ENCODE data around the gene LRRTM4. TPM values are rescaled to one million over a fixed set of nuclear protein-coding genes. Genes with fewer than 3 reads are reported as not detected.

The LRRTM4 gene
- total RNA-seq, 1 donor from 2014 or later: not detected

GRCh38 chr2:77519888-77520506 is 2.2 kb downstream of the LRRTM4 start:
- POLR2A ChIA-PET: no interaction called here
- Mint-ChIP-seq H3K27me3 (no peaks in the 10 kb centered on the region), H3K27ac (no peak overlapping the region), H3K36me3 (ENCODE audit: low read depth) (no peaks in the 10 kb centered on the region), H3K9me3 (no peaks in the 10 kb centered on the region), H3K4me3 (no peak overlapping the region), H3K4me1 (no peaks in the 10 kb centered on the region)
- DNase-seq (no peak), ATAC-seq (ENCODE audit: low read depth) (no peak)
- TF ChIP-seq CTCF (IDR thresholded peaks at IDR 0.05): no peak
- intact Hi-C loops (cut with micrococcal nuclease): no loop called here
- CTCF ChIA-PET: no interaction called here

- no peak for TF ChIP-seq CTCF (IDR thresholded peaks at IDR 0.05)
- H3K36me3 Mint-ChIP-seq (ENCODE audit: low read depth): no peaks in the 10 kb centered on the region
- no peaks in the 10 kb centered on the region for H3K9me3 Mint-ChIP-seq
- H3K27ac Mint-ChIP-seq: no peak overlapping the region
- no peaks in the 10 kb centered on the region for H3K27me3 Mint-ChIP-seq
- ChIA-PET POLR2A (no interaction called here), CTCF (no interaction called here)
- ATAC-seq (ENCODE audit: low read depth) (no peak), DNase-seq (no peak)
- H3K4me1 Mint-ChIP-seq: no peaks in the 10 kb centered on the region
- no peak overlapping the region for H3K4me3 Mint-ChIP-seq
- intact Hi-C loops (cut with micrococcal nuclease): no loop called here
These were observed 2.9 kb downstream of the LRRTM4 start for GRCh38 chr2:77519164-77519887.

- Mint-ChIP-seq H3K27ac (no peak overlapping the region), H3K4me1 (no peaks in the 10 kb centered on the region), H3K4me3 (no peak overlapping the region), H3K36me3 (ENCODE audit: low read depth) (no peaks in the 10 kb centered on the region), H3K9me3 (no peaks in the 10 kb centered on the region), H3K27me3 (no peaks in the 10 kb centered on the region)
- CTCF ChIA-PET: no interaction called here
- ATAC-seq (ENCODE audit: low read depth) (no peak), DNase-seq (no peak)
- TF ChIP-seq CTCF (IDR thresholded peaks at IDR 0.05): no peak
- POLR2A ChIA-PET: no interaction called here
- intact Hi-C loops (cut with micrococcal nuclease): no loop called here
These were observed 3.9 kb downstream of the LRRTM4 start for GRCh38 chr2:77518311-77518710.

- intact Hi-C loops (cut with micrococcal nuclease): no loop called here
- no peak for DNase-seq
- H3K9me3 Mint-ChIP-seq: no peaks in the 10 kb centered on the region
- no peaks in the 10 kb centered on the region for H3K4me1 Mint-ChIP-seq
- ChIA-PET CTCF (no interaction called here), POLR2A (no interaction called here)
- no peak for ATAC-seq (ENCODE audit: low read depth)
- no peaks in the 10 kb centered on the region for H3K27me3 Mint-ChIP-seq
- H3K27ac Mint-ChIP-seq: no peak overlapping the region
- no peak overlapping the region for H3K4me3 Mint-ChIP-seq
- no peak for TF ChIP-seq CTCF (IDR thresholded peaks at IDR 0.05)
- H3K36me3 Mint-ChIP-seq (ENCODE audit: low read depth): no peaks in the 10 kb centered on the region
These were observed 9.0 kb downstream of the LRRTM4 start for GRCh38 chr2:77513191-77513590.

GRCh38 chr2:77512507-77512906 is 9.7 kb downstream of the LRRTM4 start:
- DNase-seq (no peak), ATAC-seq (ENCODE audit: low read depth) (no peak)
- ChIA-PET POLR2A (no interaction called here), CTCF (no interaction called here)
- Mint-ChIP-seq H3K27me3 (no peaks in the 10 kb centered on the region), H3K4me3 (no peak overlapping the region), H3K4me1 (no peaks in the 10 kb centered on the region), H3K27ac (no peak overlapping the region), H3K9me3 (peaks cover 2% of the 10 kb centered on the region), H3K36me3 (ENCODE audit: low read depth) (no peaks in the 10 kb centered on the region)
- no peak for TF ChIP-seq CTCF (IDR thresholded peaks at IDR 0.05)
- intact Hi-C loops (cut with micrococcal nuclease): no loop called here

Data from activated B cell treated with CpG ODN at 0.5 μM for 24 hours (primary cell).